GM12878 (cell line): Measurements from ENCODE around the gene TEKT1. TPM values are rescaled to one million over a fixed set of nuclear protein-coding genes. Genes with fewer than 3 reads are reported as not detected.

Experiments
- ATAC-seq: fragments of 200-7000 bp; cut with Tn5 transposase; 3 replicates; pipeline ENCODE4 v1.9.1; 2020; ENCODE audit warnings: mild to moderate bottlenecking, moderate library complexity
- BruUV-seq: library from RNA; stranded (reverse); fragments of 400-500 nt; replicated peaks from 2 replicates; lab custom pipeline; 2021; lab: Mats Ljungman, UMichigan
- CTCF ChIA-PET: fragments of 300-600 bp; sonication (Branson Sonifier 250); formaldehyde crosslinking; extraction: SDS; loops from one replicate; lab custom pipeline; 2021; ENCODE audit warnings: inconsistent platforms; lab: Yijun Ruan, JAX
- POLR2A ChIA-PET: fragments of 350-600 bp; formaldehyde crosslinking; extraction: SDS; loops from one replicate; lab custom pipeline; 2021; ENCODE audit warnings: inconsistent platforms; lab: Charles Lee
- RAD21 ChIA-PET: fragments of 300-600 bp; sonication (Branson Sonifier 250); formaldehyde crosslinking; loops from one replicate; lab custom pipeline; 2023; ENCODE audit warnings: antibody characterized with exemption; ENCODE audit not compliant: unreplicated experiment; lab: Charles Lee
- SMC1A ChIA-PET: fragments of 300-600 bp; sonication (Branson Sonifier 250); formaldehyde crosslinking; loops from one replicate; lab custom pipeline; 2023; ENCODE audit not compliant: unreplicated experiment, uncharacterized antibody; lab: Charles Lee
- DNase-seq: peaks from one replicate; pipeline ENCODE4 v3.0.0-alpha.2; 2011; ENCODE audit warnings: low read depth, low spot score
- FAIRE-seq: peaks from 3 replicates; lab custom pipeline; 2011; peaks lifted over from hg19 to GRCh38; lab: Jason Lieb, UNC
- H2AFZ ChIP-seq: 2 replicates; pipeline ENCODE4 v1.6.0; 2011; ENCODE audit warnings: low read depth, low read length, control low read depth; ENCODE audit not compliant: control insufficient read depth
- H3K27ac ChIP-seq: 2 replicates; pipeline ENCODE4 v1.5.1; 2011; ENCODE audit warnings: control low read depth; ENCODE audit not compliant: control insufficient read depth, insufficient read depth
- H3K27me3 ChIP-seq, 2 experiments: replicated peaks in 1 of 2; 2 replicates each; pipeline versions ENCODE4 v1.6.0 to v1.6.1; 2011; ENCODE audit warnings: low read length in 1 of 2; ENCODE audit not compliant: control insufficient read depth in 2 of 2, insufficient read depth in 2 of 2
- H3K36me3 ChIP-seq, 2 experiments: 2 replicates each; pipeline ENCODE4 v1.5.1; 2011; ENCODE audit warnings: low read length in 1 of 2; ENCODE audit not compliant: control insufficient read depth in 2 of 2, insufficient read depth in 2 of 2
- H3K4me1 ChIP-seq: 2 replicates; pipeline ENCODE4 v1.6.1; 2011; ENCODE audit warnings: mild to moderate bottlenecking, low read length, moderate library complexity, mixed read lengths; ENCODE audit not compliant: control insufficient read depth, insufficient read depth
- H3K4me2 ChIP-seq: 2 replicates; pipeline ENCODE4 v1.6.0; 2011; ENCODE audit warnings: control low read depth; ENCODE audit not compliant: control insufficient read depth, insufficient read depth
- H3K4me3 ChIP-seq: fragments of 200-600 bp; sonication (generic); 2 replicates; pipeline ENCODE4 v1.5.1; 2016
- H3K79me2 ChIP-seq: 2 replicates; pipeline ENCODE4 v1.6.0; 2011; ENCODE audit warnings: low read length; ENCODE audit not compliant: control insufficient read depth, insufficient read depth
- H3K9ac ChIP-seq: 2 replicates; pipeline ENCODE4 v1.8.0; 2011; ENCODE audit warnings: low read length, control low read depth, mixed read lengths; ENCODE audit not compliant: control insufficient read depth, insufficient read depth
- H3K9me3 ChIP-seq: replicated peaks from 3 replicates; pipeline ENCODE4 v1.5.1; 2011; ENCODE audit warnings: mild to moderate bottlenecking, low read length; ENCODE audit not compliant: control insufficient read depth, insufficient read depth
- H4K20me1 ChIP-seq: 2 replicates; pipeline ENCODE4 v1.6.0; 2011; ENCODE audit not compliant: control insufficient read depth, insufficient read depth
- BHLHE40 ChIP-seq, 2 experiments: fragments of 450-650 bp in 1 of 2; IDR thresholded peaks; 2 replicates each; pipeline ENCODE4 v1.6.1; 2011 to 2017; ENCODE audit warnings: low read depth in 2 of 2, borderline replicate concordance in 1 of 2, improper control_type of control experiment in 1 of 2, low read length in 1 of 2, mild to moderate bottlenecking in 1 of 2
- ESRRA ChIP-seq: IDR thresholded peaks from 2 replicates; pipeline ENCODE4 v1.6.1; 2012; ENCODE audit warnings: mild to moderate bottlenecking, low read length, improper control_type of control experiment
- ETV6 ChIP-seq, 2 experiments: fragments of 450-650 bp in 1 of 2; IDR thresholded peaks in 1 of 2; conservative IDR thresholded peaks in 1 of 2; 2 replicates each; pipeline ENCODE4 v1.6.1; 2014; ENCODE audit warnings: antibody characterized with exemption in 1 of 2, borderline replicate concordance in 1 of 2, low read depth in 1 of 2, mild to moderate bottlenecking in 1 of 2, moderate library complexity in 1 of 2
- FOXK2 ChIP-seq: fragments of 450-650 bp; IDR thresholded peaks from 2 replicates; pipeline ENCODE4 v1.6.1; 2017; ENCODE audit warnings: mild to moderate bottlenecking, moderate library complexity
- GATAD2B ChIP-seq: fragments of 450-650 bp; conservative IDR thresholded peaks from 2 replicates; pipeline ENCODE4 v1.6.1; 2017; ENCODE audit warnings: low read depth, mild to moderate bottlenecking, moderate library complexity
- HDAC2 ChIP-seq: fragments of 200-600 bp; sonication (generic); IDR thresholded peaks from 2 replicates; pipeline ENCODE4 v1.6.1; 2017
- HDGF ChIP-seq: fragments of 450-650 bp; IDR thresholded peaks from 2 replicates; pipeline ENCODE4 v1.6.1; 2016; ENCODE audit warnings: antibody characterized with exemption
- JUNB ChIP-seq: IDR thresholded peaks from 2 replicates; pipeline ENCODE4 v1.6.1; 2016; ENCODE audit warnings: antibody characterized with exemption, mild to moderate bottlenecking
- JUND ChIP-seq: IDR thresholded peaks from 2 replicates; pipeline ENCODE4 v1.6.1; 2012; ENCODE audit warnings: low read depth, mild to moderate bottlenecking, low read length, improper control_type of control experiment, moderate library complexity
- RELA ChIP-seq: fragments of 450-650 bp; IDR thresholded peaks from 2 replicates; pipeline ENCODE4 v1.8.0; 2014; ENCODE audit warnings: borderline replicate concordance; ENCODE audit not compliant: partially characterized antibody
- SIN3A ChIP-seq: IDR thresholded peaks from 2 replicates; pipeline ENCODE4 v1.6.1; 2012; ENCODE audit warnings: low read depth, low read length, improper control_type of control experiment
- SKIL ChIP-seq: fragments of 450-650 bp; IDR thresholded peaks from 2 replicates; pipeline ENCODE4 v1.6.1; 2017; ENCODE audit warnings: mild to moderate bottlenecking, low read depth, inconsistent platforms; ENCODE audit not compliant: poor library complexity, severe bottlenecking
- SREBF1 ChIP-seq: IDR thresholded peaks from 2 replicates; pipeline ENCODE4 v1.6.1; 2012; ENCODE audit warnings: mild to moderate bottlenecking, low read length
- SREBF2 ChIP-seq: IDR thresholded peaks from 2 replicates; pipeline ENCODE4 v1.6.1; 2012; ENCODE audit warnings: mild to moderate bottlenecking, low read length
- STAT1 ChIP-seq: fragments of 450-650 bp; conservative IDR thresholded peaks from 2 replicates; pipeline ENCODE4 v1.6.1; 2014; ENCODE audit warnings: antibody characterized with exemption, mild to moderate bottlenecking
- YBX1 ChIP-seq: fragments of 450-650 bp; IDR thresholded peaks from 2 replicates; pipeline ENCODE4 v1.6.1; 2016; ENCODE audit warnings: antibody characterized with exemption
- ZNF384 ChIP-seq: IDR thresholded peaks from 2 replicates; pipeline ENCODE4 v1.6.1; 2012; ENCODE audit warnings: low read depth, mild to moderate bottlenecking, low read length, improper control_type of control experiment, borderline replicate concordance
- WGBS: methylation state at CpG from one replicate; pipeline ENCODE4 v1.1.6; 2016; ENCODE audit warnings: low lambda C conversion rate; ENCODE audit not compliant: insufficient replicate concordance, insufficient coverage; ENCODE audit errors: missing lambda C conversion rate; 5-methylcytosine and 5-hydroxymethylcytosine counted together
- in situ Hi-C: fragments of 300-500 bp; cut with MboI; formaldehyde crosslinking; loops from 9 replicates; pipeline ENCODE4 v1.14.3; 2018; ENCODE audit warnings: mixed read lengths
- intact Hi-C: fragments of 100-400 bp; cut with micrococcal nuclease; formaldehyde crosslinking; loops from one replicate; pipeline ENCODE4 v1.14.2; 2022; ENCODE audit not compliant: unreplicated experiment
- polyA plus RNA-seq, 11 experiments: library from polyadenylated mRNA; depleted of rRNA in 4 of 11; unstranded in 6 of 11; stranded (reverse) in 5 of 11; fragments of >200 nt; fragmentation: Nextera tagmentation in 4 of 11; fragmentation: Illumina TruSeq in 1 of 11; extraction: Ambion mirVana in 4 of 11; extraction: Trizol in 1 of 11; gene quantifications; 1 replicate in 1 of 11; 2 replicates in 10 of 11; pipeline versions ENCODE4 v1.2.1 to v1.2.3, GENCODE V29; 2011 to 2016; ENCODE audit warnings: inconsistent platforms in 2 of 11, missing spikeins in 2 of 11, low read depth in 1 of 11
- total RNA-seq, 4 experiments: library from RNA; depleted of rRNA in 3 of 4; stranded (reverse); fragments of >200 nt in 3 of 4; fragmentation: Illumina TruSeq in 1 of 4; extraction: Trizol in 1 of 4; gene quantifications; 2 replicates each; pipeline versions ENCODE4 v1.2.1 to v1.2.3, GENCODE V29; 2013 to 2021
- TF ChIP-seq, protein P1 (sequence below): fragments of 450-650 bp; IDR thresholded peaks from 2 replicates; pipeline ENCODE4 v1.6.1; 2017; ENCODE audit warnings: mild to moderate bottlenecking

TEKT1 gene
- total and polyA plus RNA-seq, 10 of the 15 experiments (the other 5 are each of a cell fraction or from before 2014, with no cell fraction given), result not detected

DNA sequence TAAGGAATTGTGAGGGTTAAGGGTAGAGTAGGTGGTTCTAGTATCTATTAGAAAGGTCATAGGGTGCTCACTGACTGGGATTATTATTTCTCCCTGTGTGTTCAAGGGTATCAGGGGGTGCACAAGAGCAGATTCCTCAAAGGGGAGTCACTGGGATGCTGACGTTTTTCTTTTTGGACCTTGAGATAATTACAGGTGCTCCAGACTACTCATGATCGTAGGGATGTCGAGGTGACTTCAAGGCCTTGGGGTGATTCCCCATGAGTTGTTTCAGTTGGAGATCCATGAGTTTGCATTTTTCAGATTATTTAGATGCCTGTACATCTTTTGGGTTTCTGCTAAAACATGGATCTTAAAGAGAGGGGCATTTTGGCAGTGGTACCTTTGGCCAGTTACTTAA is 41.4 kb upstream of the TEKT1 start:
- CTCF ChIA-PET, result interaction anchor here (1.4 kb wide), 1 partner anchor 17 kb away, joined by 4 read pairs; no protein-coding TSS in a partner anchor
- Histone ChIP-seq H3K27me3 (no peaks in the 10 kb centered on the region), H3K4me2 (no peak overlapping the region), H3K9me3 (no peaks in the 10 kb centered on the region), H4K20me1 (no peaks in the 10 kb centered on the region), H3K27ac (no peak overlapping the region), H3K9ac (no peak overlapping the region), H3K79me2 (no peaks in the 10 kb centered on the region), H2AFZ (no peak overlapping the region), H3K4me3 (no peak overlapping the region), H3K36me3 (no peaks in the 10 kb centered on the region; a peak in 1 of 4 replicates), H3K4me1 (no peaks in the 10 kb centered on the region)
- intact Hi-C loops, result loop anchor here (10.0 kb wide), 1 partner anchor 62 kb away; no protein-coding TSS in a partner anchor
- in situ Hi-C loops, result no loop called here
- RAD21 ChIA-PET, result no interaction called here
- no peak for FAIRE-seq
- SMC1A ChIA-PET, result no interaction called here
- POLR2A ChIA-PET, result no interaction called here
- no peak for DNase-seq
- TF ChIP-seq GATAD2B, result no peak
- no peak for TF ChIP-seq ESRRA
- TF ChIP-seq JUND, result no peak
- TF ChIP-seq, protein P1, sequence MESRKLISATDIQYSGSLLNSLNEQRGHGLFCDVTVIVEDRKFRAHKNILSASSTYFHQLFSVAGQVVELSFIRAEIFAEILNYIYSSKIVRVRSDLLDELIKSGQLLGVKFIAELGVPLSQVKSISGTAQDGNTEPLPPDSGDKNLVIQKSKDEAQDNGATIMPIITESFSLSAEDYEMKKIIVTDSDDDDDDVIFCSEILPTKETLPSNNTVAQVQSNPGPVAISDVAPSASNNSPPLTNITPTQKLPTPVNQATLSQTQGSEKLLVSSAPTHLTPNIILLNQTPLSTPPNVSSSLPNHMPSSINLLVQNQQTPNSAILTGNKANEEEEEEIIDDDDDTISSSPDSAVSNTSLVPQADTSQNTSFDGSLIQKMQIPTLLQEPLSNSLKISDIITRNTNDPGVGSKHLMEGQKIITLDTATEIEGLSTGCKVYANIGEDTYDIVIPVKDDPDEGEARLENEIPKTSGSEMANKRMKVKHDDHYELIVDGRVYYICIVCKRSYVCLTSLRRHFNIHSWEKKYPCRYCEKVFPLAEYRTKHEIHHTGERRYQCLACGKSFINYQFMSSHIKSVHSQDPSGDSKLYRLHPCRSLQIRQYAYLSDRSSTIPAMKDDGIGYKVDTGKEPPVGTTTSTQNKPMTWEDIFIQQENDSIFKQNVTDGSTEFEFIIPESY, result no peak
- TF ChIP-seq SREBF1, result no peak
- no peak for TF ChIP-seq YBX1
- no peak for TF ChIP-seq SREBF2
- TF ChIP-seq SKIL, result no peak
- no peak for TF ChIP-seq BHLHE40 (IDR thresholded peaks at IDR 0.05; ENCODE audit: borderline replicate concordance in 1 of 2, low read depth in 2 of 2, low read length in 1 of 2)
- no peak for TF ChIP-seq STAT1
- TF ChIP-seq SIN3A, result no peak
- TF ChIP-seq ZNF384, result no peak
- TF ChIP-seq JUNB, result no peak
- TF ChIP-seq ETV6 (conservative IDR thresholded peaks at IDR 0.05 in 1 of 2, IDR thresholded peaks at IDR 0.05 in 1 of 2; ENCODE audit: borderline replicate concordance in 1 of 2, low read depth in 1 of 2), result no peak
- TF ChIP-seq FOXK2, result no peak
- TF ChIP-seq HDGF, result no peak
- no peak for TF ChIP-seq RELA
- TF ChIP-seq HDAC2, result no peak
- 23% methylated on average over 3 of the region's 3 CpGs for WGBS
- no peak for ATAC-seq
- no TSS peak for BruUV-seq
